Gastroesophageal sphincter (tissue), 3 donors: ENCODE data around the gene RBM28.

Experiments
- POLR2A ChIP-seq, 2 donors: fragments of 450-650 bp; IDR thresholded peaks; one replicate each; pipeline ENCODE4 v1.6.1; 2017; ENCODE audit warnings: antibody characterized with exemption in 2 of 2, mild to moderate bottlenecking in 2 of 2, moderate library complexity in 1 of 2
- TF ChIP-seq, protein P1 (sequence below), 4 experiments: fragments of 200-600 bp in 2 of 4; fragments of 450-650 bp in 2 of 4; sonication (generic) in 1 of 4; IDR thresholded peaks; one replicate each; pipeline ENCODE4 v1.5.1; 2017 to 2019; ENCODE audit warnings: antibody characterized with exemption in 4 of 4, mild to moderate bottlenecking in 2 of 4, moderate library complexity in 2 of 4

- TF ChIP-seq, protein P1, sequence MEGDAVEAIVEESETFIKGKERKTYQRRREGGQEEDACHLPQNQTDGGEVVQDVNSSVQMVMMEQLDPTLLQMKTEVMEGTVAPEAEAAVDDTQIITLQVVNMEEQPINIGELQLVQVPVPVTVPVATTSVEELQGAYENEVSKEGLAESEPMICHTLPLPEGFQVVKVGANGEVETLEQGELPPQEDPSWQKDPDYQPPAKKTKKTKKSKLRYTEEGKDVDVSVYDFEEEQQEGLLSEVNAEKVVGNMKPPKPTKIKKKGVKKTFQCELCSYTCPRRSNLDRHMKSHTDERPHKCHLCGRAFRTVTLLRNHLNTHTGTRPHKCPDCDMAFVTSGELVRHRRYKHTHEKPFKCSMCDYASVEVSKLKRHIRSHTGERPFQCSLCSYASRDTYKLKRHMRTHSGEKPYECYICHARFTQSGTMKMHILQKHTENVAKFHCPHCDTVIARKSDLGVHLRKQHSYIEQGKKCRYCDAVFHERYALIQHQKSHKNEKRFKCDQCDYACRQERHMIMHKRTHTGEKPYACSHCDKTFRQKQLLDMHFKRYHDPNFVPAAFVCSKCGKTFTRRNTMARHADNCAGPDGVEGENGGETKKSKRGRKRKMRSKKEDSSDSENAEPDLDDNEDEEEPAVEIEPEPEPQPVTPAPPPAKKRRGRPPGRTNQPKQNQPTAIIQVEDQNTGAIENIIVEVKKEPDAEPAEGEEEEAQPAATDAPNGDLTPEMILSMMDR (IDR thresholded peaks at IDR 0.05): no peak
- no peak for TF ChIP-seq POLR2A (IDR thresholded peaks at IDR 0.05)
These were observed 68.7 kb downstream of the RBM28 start for GRCh38 chr7:128274884-128275603.
